Muscle of back (tissue), 11 donors: ENCODE measurements around the gene PCGF5. TPM values are rescaled to one million over a fixed set of nuclear protein-coding genes. Genes with fewer than 3 reads are reported as not detected.
"Not testable (repeated sequence)": the region's sequence is repeated elsewhere in the genome, so short reads cannot be mapped to it uniquely, and the experiment has no call there.

ENCODE experiments used
- DNase-seq, 3 donors: peaks; one replicate each; pipeline versions ENCODE4 v3.0.0 to v3.0.0-alpha.2; 2013
- polyA plus RNA-seq, 10 donors: library from polyadenylated mRNA; unstranded; fragments of 120-200 nt; gene quantifications; one replicate each; pipeline ENCODE4 v1.2.1, GENCODE V29; 2013; ENCODE audit not compliant: insufficient read length in 10 of 10

Gene PCGF5
- polyA plus RNA-seq, 10 donors, result 15.0 to 32.0 (median 18.4) TPM

GRCh38 chr10:91323293-91323905, 102.9 kb downstream of the PCGF5 start:
- DNase-seq, result not testable (repeated sequence)

- no peak for DNase-seq
Observed at GRCh38 chr10:91328320-91328984, 108.0 kb downstream of the PCGF5 start.

Other genes starting within 250 kb of the PCGF5 start
- gene HECTD2, start 189.7 kb downstream of the PCGF5 start, polyA plus RNA-seq, result 10 to 100 TPM; 12.2 to 25.7 (median 16.1) TPM